Testis (tissue), 3 donors: ENCODE results near the gene KLK10. TPM values are rescaled to one million over a fixed set of nuclear protein-coding genes. Genes with fewer than 3 reads are reported as not detected.
"Not testable (repeated sequence)": the region's sequence is repeated elsewhere in the genome, so short reads cannot be mapped to it uniquely, and the experiment has no call there.

ENCODE experiments used
- DNase-seq: peaks from one replicate; pipeline ENCODE4 v3.0.0-alpha.2; 2019
- H3K27ac ChIP-seq, 2 donors: fragments of 200-600 bp; sonication (generic); one replicate each; pipeline ENCODE4 v1.5.1; 2019
- H3K27me3 ChIP-seq: fragments of 200-600 bp; sonication (generic); one replicate; pipeline ENCODE4 v1.5.1; 2019
- H3K36me3 ChIP-seq: fragments of 200-600 bp; sonication (generic); one replicate; pipeline ENCODE4 v1.5.1; 2017; ENCODE audit warnings: low read depth; ENCODE audit errors: missing control alignments
- H3K4me1 ChIP-seq: fragments of 200-600 bp; sonication (generic); one replicate; pipeline ENCODE4 v1.5.1; 2019
- H3K4me3 ChIP-seq, 2 donors: fragments of 200-600 bp; sonication (generic); one replicate each; pipeline ENCODE4 v1.5.1; 2017 to 2019
- H3K9me3 ChIP-seq: fragments of 200-600 bp; sonication (generic); one replicate; pipeline ENCODE4 v1.5.1; 2017
- POLR2A ChIP-seq: fragments of 450-650 bp; IDR thresholded peaks from one replicate; pipeline ENCODE4 v1.6.1; 2017; ENCODE audit warnings: antibody characterized with exemption, mild to moderate bottlenecking, moderate library complexity
- WGBS, 2 donors: methylation state at CpG; one replicate each; pipeline ENCODE4 v1.1.5; 2018; 5-methylcytosine and 5-hydroxymethylcytosine counted together
- intact Hi-C: fragments of 100-400 bp; cut with DNase I; formaldehyde crosslinking; loops from one replicate; pipeline ENCODE4 v1.15.1; 2023; ENCODE audit warnings: low total_unique reads
- polyA plus RNA-seq: library from polyadenylated mRNA; stranded (reverse); fragments of 350-450 nt; fragmentation: Illumina TruSeq; extraction: RNeasy Lipid Tissue Mini Kit (QIAGEN cat#74804); gene quantifications from one replicate; pipeline ENCODE4 v1.2.3, GENCODE V29; 2014; ENCODE audit warnings: low read depth, low replicate concordance; ENCODE audit not compliant: insufficient read depth
- total RNA-seq, 2 donors: library from RNA; depleted of rRNA; stranded (reverse); fragments of >200 nt; gene quantifications; one replicate each; pipeline ENCODE4 v1.2.3, GENCODE V29; 2016
- TF ChIP-seq, protein P1 (sequence below), 3 experiments: fragments of 450-650 bp in 2 of 3; fragments of 200-600 bp in 1 of 3; sonication (generic) in 1 of 3; IDR thresholded peaks; one replicate each; pipeline ENCODE4 v1.5.1; 2016 to 2019; ENCODE audit warnings: antibody characterized with exemption in 3 of 3, mild to moderate bottlenecking in 2 of 3, moderate library complexity in 1 of 3

The KLK10 gene
- total and polyA plus RNA-seq, 3 donors from 2014 or later, result 9.2 to 15.7 (median 15.6) TPM

DNA sequence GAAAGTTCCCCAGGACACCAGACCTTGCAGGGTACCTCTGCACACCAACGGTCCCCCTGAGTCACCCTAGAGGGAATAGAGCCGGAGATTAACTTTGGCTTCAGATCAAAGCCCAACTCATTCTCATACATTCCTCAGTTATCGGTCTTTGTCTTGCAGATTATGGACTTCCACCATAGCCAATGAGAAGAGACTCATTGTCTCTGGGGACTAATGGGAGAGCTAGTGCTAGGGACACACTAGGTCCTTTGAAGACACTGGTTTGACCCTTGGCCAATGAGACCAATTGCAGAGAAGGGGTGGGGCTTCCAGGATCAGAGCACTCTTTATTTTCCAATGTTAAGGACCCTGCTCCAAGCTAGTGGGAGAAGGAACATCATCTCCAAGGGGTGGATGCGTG is 41.9 kb downstream of the KLK10 start:
- DNase-seq, result no peak
- no peaks in the 10 kb centered on the region for H3K4me1 ChIP-seq
- H3K27ac ChIP-seq, result no peak overlapping the region
- intact Hi-C loops, result no loop called here
- H3K36me3 ChIP-seq, result no peaks in the 10 kb centered on the region
- TF ChIP-seq POLR2A, result no peak
- TF ChIP-seq, protein P1, sequence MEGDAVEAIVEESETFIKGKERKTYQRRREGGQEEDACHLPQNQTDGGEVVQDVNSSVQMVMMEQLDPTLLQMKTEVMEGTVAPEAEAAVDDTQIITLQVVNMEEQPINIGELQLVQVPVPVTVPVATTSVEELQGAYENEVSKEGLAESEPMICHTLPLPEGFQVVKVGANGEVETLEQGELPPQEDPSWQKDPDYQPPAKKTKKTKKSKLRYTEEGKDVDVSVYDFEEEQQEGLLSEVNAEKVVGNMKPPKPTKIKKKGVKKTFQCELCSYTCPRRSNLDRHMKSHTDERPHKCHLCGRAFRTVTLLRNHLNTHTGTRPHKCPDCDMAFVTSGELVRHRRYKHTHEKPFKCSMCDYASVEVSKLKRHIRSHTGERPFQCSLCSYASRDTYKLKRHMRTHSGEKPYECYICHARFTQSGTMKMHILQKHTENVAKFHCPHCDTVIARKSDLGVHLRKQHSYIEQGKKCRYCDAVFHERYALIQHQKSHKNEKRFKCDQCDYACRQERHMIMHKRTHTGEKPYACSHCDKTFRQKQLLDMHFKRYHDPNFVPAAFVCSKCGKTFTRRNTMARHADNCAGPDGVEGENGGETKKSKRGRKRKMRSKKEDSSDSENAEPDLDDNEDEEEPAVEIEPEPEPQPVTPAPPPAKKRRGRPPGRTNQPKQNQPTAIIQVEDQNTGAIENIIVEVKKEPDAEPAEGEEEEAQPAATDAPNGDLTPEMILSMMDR (IDR thresholded peaks at IDR 0.05), result no peak
- 70 to 71% methylated on average over 4 of the region's 4 CpGs for whole genome bisulfite sequencing, 2 donors
- no peaks in the 10 kb centered on the region for H3K9me3 ChIP-seq
- H3K27me3 ChIP-seq, result no peaks in the 10 kb centered on the region
- H3K4me3 ChIP-seq, result no peak overlapping the region

DNA sequence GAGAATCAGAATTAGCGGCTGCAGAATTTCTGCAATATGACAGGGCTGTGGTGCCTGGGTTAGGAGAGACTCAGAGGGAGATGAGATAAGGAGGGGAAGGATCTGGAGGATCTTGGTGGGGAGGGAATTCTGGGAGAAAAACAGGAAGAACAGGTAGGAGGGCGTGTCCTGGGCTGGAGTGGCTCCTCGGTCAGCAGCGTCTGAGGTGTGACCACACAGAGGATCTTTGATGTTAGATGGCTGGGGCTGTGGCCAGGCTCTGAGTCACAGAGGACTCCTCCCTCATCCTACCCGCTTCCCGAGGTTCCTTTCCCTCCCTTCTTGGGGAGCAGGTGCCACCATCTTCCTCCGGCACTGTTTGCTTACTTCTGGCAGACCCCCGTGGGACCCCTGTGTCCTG is 43.7 kb downstream of the KLK10 start:
- 30 to 50% methylated on average over 8 of the region's 8 CpGs for WGBS, 2 donors

DNA sequence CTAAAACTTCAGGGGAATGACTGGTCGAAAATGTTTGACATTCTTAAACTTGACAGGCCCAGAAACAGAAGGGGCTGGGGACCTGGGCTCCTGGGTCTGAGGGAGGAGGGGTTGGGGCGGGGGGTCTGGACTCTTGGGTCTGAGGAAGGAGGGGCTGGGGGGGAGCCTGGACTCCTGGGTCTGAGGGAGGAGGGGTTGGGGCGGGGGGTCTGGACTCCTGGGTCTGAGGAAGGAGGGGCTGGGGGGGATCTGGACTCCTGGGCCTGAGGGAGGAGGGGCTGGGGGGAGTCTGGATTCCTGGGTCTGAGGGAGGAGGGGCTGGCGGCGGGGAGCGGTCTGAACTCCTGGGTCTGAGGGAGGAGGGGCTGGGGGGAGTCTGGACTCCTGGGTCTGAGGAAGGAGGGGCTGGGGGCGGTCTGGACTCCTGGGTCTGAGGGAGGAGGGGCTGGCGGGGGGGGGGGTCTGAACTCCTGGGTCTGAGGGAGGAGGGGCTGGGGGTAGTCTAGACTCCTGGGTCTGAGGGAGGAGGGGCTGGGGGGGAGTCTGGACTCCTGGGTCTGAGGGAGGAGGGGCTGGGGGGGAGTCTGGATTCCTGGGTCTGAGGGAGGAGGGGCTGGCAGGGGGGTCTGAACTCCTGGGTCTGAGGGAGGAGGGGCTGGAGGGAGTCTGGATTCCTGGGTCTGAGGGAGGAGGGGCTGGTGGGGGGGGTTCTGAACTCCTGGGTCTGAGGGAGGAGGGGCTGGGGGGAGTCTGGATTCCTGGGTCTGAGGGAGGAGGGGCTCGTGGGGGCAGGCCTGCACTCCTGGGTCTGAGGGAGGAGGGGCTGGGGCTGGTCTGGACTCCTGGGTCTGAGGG is 44.6 kb downstream of the KLK10 start:
- Histone ChIP-seq H3K36me3 (no peaks in the 10 kb centered on the region), H3K27me3 (no peaks in the 10 kb centered on the region), H3K9me3 (no peaks in the 10 kb centered on the region), H3K4me1 (no peaks in the 10 kb centered on the region), H3K27ac (no peak overlapping the region), H3K4me3 (no peak overlapping the region)
- WGBS, 2 donors, result 17 to 33% methylated on average over 1 to 7 of the region's 9 CpGs
- TF ChIP-seq, protein P1 (IDR thresholded peaks at IDR 0.05), result no peak
- TF ChIP-seq POLR2A, result no peak
- intact Hi-C loops, result no loop called here
- DNase-seq, result no peak

More for the DNA sequence above, 43.7 kb downstream of the KLK10 start:
- Histone ChIP-seq H3K4me1 (no peaks in the 10 kb centered on the region), H3K27me3 (no peaks in the 10 kb centered on the region), H3K27ac (no peak overlapping the region), H3K36me3 (no peaks in the 10 kb centered on the region), H3K9me3 (no peaks in the 10 kb centered on the region), H3K4me3 (no peak overlapping the region)
- intact Hi-C loops, result no loop called here
- TF ChIP-seq POLR2A, result no peak
- TF ChIP-seq, protein P1 (IDR thresholded peaks at IDR 0.05), result no peak
- no peak for DNase-seq

DNA sequence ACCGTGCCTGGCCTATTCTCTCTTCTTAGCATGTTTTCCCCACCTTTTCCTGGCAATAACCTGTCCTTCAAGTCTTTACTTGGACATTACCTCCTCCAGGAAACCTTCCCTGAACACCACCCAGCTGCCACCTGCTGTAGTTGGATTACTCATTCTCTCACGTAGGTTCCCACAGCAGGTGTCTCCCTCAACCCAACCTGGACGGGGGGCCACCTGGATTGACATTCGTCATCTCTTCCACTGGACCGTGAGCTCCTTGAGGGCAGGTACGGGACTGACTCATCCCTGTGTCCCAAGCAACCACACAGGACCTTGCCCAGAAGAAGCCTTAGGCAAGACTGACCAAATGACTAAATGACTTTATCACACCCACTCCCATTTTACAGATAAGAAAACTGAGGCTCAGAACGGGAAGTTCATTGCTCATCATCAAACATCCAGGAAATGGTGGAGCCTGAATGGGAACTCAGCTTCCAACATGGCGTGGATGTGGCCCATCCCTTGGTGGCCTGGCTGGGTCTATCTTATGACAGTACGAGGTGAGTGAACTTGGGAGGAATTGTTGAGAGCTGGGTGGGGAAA is 46.6 kb downstream of the KLK10 start:
- no peak for DNase-seq
- Histone ChIP-seq H3K9me3 (no peaks in the 10 kb centered on the region), H3K27me3 (no peaks in the 10 kb centered on the region), H3K27ac (no peak overlapping the region), H3K4me3 (no peak overlapping the region), H3K4me1 (peaks cover 7% of the 10 kb centered on the region), H3K36me3 (no peaks in the 10 kb centered on the region)
- TF ChIP-seq, protein P1 (IDR thresholded peaks at IDR 0.05), result no peak
- TF ChIP-seq POLR2A, result no peak
- 78 to 90% methylated on average over 9 of the region's 9 CpGs for WGBS, 2 donors
- intact Hi-C loops, result no loop called here

DNA sequence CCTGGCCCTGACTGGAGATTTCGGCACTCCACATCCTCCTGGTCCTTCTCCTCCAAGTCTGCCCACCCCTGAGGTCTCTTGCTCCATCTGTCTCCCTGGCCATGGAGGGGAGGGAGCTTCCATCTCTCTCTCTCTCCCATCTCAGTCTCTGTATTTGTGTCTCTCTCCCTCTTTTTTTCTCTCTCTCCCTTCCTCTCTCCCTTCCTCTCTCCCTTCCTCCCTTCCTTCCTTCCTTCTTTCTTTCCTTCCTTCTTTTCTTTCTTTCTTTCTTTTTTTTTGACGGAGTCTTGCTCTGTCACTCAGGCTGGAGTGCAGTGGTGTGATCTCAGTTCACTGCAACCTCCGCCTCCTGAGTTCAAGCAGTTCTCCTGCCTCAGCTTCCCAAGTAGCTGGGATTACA is 49.7 kb downstream of the KLK10 start:
- 91 to 93% methylated on average over 3 of the region's 3 CpGs for WGBS, 2 donors
- H3K27me3 ChIP-seq, H3K4me1 ChIP-seq, H3K9me3 ChIP-seq, H3K27ac ChIP-seq, intact Hi-C loops, H3K4me3 ChIP-seq, DNase-seq, H3K36me3 ChIP-seq: not testable (repeated sequence)
